ENCODE data around the gene KRTAP5-7. TPM values are rescaled to one million over a fixed set of nuclear protein-coding genes. Genes with fewer than 3 reads are reported as not detected.

Gene KRTAP5-7
- total and polyA plus RNA-seq, 4 donors: 0.19 TPM; not detected in 3

DNA sequence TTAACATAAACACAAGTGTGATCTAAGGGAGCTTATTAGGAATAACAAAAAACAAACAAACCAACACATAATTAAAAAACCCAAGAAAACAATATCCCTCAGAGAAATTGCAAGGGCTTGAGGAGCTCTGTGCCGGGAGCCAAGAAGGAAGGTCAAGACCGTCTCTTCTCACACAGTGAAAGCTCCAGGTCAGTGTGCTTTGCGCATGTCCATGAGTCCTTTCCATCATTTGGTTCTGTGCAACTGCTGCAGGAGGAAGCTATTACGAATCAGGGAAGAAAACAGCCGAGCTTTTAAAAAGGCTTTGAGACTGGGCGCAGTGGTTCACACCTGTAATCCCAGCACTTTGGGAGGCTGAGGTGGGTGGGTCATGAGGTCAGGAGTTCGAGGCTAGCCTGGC, 15.3 kb downstream of the KRTAP5-7 start:
- Histone ChIP-seq H3K36me3 (ENCODE audit: control insufficient read depth in 4 of 4, insufficient read depth in 3 of 4, low read depth in 1 of 4, low read length in 3 of 4) (no peaks in the 10 kb centered on the region), H3K27ac (ENCODE audit: low read depth in 1 of 2, low read length in 2 of 2) (no peak overlapping the region), H3K9me3 (ENCODE audit: control insufficient read depth in 4 of 4, low read length in 3 of 4) (no peaks in the 10 kb centered on the region), H3K9ac (ENCODE audit: low read depth in 1 of 2, low read length in 2 of 2) (no peak overlapping the region), H3K4me1 (ENCODE audit: control insufficient read depth in 4 of 4, insufficient read depth in 4 of 4, low read length in 3 of 4) (no peaks in the 10 kb centered on the region), H3K4me3 (ENCODE audit: low read depth in 1 of 3, low read length in 3 of 3) (no peak overlapping the region), H3K27me3 (ENCODE audit: control insufficient read depth in 4 of 4, insufficient read depth in 4 of 4, low read length in 3 of 4) (no peaks in the 10 kb centered on the region)
- TF ChIP-seq, protein P1, sequence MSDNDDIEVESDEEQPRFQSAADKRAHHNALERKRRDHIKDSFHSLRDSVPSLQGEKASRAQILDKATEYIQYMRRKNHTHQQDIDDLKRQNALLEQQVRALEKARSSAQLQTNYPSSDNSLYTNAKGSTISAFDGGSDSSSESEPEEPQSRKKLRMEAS (IDR thresholded peaks at IDR 0.05): no peak
- TF ChIP-seq FOXA2 (IDR thresholded peaks at IDR 0.05): no peak
- TF ChIP-seq, protein P2, sequence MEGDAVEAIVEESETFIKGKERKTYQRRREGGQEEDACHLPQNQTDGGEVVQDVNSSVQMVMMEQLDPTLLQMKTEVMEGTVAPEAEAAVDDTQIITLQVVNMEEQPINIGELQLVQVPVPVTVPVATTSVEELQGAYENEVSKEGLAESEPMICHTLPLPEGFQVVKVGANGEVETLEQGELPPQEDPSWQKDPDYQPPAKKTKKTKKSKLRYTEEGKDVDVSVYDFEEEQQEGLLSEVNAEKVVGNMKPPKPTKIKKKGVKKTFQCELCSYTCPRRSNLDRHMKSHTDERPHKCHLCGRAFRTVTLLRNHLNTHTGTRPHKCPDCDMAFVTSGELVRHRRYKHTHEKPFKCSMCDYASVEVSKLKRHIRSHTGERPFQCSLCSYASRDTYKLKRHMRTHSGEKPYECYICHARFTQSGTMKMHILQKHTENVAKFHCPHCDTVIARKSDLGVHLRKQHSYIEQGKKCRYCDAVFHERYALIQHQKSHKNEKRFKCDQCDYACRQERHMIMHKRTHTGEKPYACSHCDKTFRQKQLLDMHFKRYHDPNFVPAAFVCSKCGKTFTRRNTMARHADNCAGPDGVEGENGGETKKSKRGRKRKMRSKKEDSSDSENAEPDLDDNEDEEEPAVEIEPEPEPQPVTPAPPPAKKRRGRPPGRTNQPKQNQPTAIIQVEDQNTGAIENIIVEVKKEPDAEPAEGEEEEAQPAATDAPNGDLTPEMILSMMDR (IDR thresholded peaks at IDR 0.05; ENCODE audit: low read depth, low read length, missing input control): no peak
- no peak for TF ChIP-seq HNF4A (conservative IDR thresholded peaks at IDR 0.05)
- no peak for TF ChIP-seq GABPA (IDR thresholded peaks at IDR 0.05 in 1 of 2, conservative IDR thresholded peaks at IDR 0.05 in 1 of 2)
- no peak for TF ChIP-seq RAD21 (IDR thresholded peaks at IDR 0.05)
- TF ChIP-seq, protein P3, sequence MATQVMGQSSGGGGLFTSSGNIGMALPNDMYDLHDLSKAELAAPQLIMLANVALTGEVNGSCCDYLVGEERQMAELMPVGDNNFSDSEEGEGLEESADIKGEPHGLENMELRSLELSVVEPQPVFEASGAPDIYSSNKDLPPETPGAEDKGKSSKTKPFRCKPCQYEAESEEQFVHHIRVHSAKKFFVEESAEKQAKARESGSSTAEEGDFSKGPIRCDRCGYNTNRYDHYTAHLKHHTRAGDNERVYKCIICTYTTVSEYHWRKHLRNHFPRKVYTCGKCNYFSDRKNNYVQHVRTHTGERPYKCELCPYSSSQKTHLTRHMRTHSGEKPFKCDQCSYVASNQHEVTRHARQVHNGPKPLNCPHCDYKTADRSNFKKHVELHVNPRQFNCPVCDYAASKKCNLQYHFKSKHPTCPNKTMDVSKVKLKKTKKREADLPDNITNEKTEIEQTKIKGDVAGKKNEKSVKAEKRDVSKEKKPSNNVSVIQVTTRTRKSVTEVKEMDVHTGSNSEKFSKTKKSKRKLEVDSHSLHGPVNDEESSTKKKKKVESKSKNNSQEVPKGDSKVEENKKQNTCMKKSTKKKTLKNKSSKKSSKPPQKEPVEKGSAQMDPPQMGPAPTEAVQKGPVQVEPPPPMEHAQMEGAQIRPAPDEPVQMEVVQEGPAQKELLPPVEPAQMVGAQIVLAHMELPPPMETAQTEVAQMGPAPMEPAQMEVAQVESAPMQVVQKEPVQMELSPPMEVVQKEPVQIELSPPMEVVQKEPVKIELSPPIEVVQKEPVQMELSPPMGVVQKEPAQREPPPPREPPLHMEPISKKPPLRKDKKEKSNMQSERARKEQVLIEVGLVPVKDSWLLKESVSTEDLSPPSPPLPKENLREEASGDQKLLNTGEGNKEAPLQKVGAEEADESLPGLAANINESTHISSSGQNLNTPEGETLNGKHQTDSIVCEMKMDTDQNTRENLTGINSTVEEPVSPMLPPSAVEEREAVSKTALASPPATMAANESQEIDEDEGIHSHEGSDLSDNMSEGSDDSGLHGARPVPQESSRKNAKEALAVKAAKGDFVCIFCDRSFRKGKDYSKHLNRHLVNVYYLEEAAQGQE (IDR thresholded peaks at IDR 0.05): no peak
- TF ChIP-seq JUND (IDR thresholded peaks at IDR 0.05): no peak
- DNase-seq (ENCODE audit: low spot score): no peak
- WGBS: 94% methylated on average over 7 of the region's 7 CpGs

DNA sequence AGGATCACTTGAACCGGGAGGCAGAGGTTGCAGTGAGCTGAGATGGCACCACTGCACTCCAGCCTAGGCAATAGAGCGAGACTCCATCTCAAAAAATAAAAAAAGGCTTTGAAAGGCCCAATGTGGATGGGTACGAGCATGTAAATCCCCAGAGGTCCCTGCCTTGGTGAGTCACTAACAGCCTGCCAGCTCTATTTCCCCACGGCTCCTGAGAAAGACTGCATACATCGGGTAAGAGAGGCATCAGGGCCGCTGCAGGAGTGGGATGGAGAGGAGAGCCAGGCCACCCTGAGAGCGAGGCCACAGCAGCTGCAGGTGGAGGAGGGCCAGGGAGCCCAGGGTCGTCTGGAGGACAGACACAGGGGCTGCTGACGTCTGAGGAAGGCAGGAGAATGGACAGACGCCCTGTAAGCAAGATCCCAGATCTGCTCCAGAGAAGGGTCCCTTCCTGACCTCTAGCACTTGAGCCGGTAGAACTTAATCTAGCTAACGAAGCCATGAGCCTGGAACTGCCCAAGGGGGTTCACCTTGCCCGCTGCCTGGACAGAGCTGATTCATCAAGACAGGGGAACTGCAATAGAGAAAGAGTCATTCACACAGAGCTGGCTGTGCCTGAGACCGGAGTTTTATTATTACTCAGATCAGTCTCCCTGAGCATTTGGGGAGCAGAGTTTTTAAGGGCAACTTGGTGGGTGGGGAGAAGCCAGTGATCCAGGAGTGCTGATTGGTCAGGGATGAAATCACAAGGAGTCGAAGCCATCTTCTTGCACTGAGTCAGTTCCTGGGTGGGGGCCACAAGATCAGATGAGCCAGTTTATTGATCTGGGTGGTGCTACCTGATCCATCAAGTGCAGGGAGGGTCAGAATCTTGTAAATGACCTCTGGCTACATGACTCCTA, 16.1 kb downstream of the KRTAP5-7 start:
- no peak overlapping the region for H3K4me3 ChIP-seq (ENCODE audit: low read depth in 1 of 3, low read length in 3 of 3)
- no peaks in the 10 kb centered on the region for H3K36me3 ChIP-seq (ENCODE audit: control insufficient read depth in 4 of 4, insufficient read depth in 3 of 4, low read depth in 1 of 4, low read length in 3 of 4)
- WGBS: 88% methylated on average over 15 of the region's 15 CpGs
- no peak for DNase-seq (ENCODE audit: low spot score)
- no peak overlapping the region for H3K27ac ChIP-seq (ENCODE audit: low read depth in 1 of 2, low read length in 2 of 2)
- no peaks in the 10 kb centered on the region for H3K9me3 ChIP-seq (ENCODE audit: control insufficient read depth in 4 of 4, low read length in 3 of 4)
- no peak overlapping the region for H3K9ac ChIP-seq (ENCODE audit: low read depth in 1 of 2, low read length in 2 of 2)
- no peaks in the 10 kb centered on the region for H3K27me3 ChIP-seq (ENCODE audit: control insufficient read depth in 4 of 4, insufficient read depth in 4 of 4, low read length in 3 of 4)
- H3K4me1 ChIP-seq (ENCODE audit: control insufficient read depth in 4 of 4, insufficient read depth in 4 of 4, low read length in 3 of 4): no peaks in the 10 kb centered on the region
- TF ChIP-seq FOXA2 (IDR thresholded peaks at IDR 0.05) (no peak), GABPA (IDR thresholded peaks at IDR 0.05 in 1 of 2, conservative IDR thresholded peaks at IDR 0.05 in 1 of 2) (no peak), SP1 (IDR thresholded peaks at IDR 0.05) (no peak), HNF4A (conservative IDR thresholded peaks at IDR 0.05) (no peak), YY1 (IDR thresholded peaks at IDR 0.05) (no peak), RAD21 (IDR thresholded peaks at IDR 0.05) (no peak), TAF1 (conservative IDR thresholded peaks at IDR 0.05) (no peak), RXRA (IDR thresholded peaks at IDR 0.05) (no peak), NR2F2 (IDR thresholded peaks at IDR 0.05) (no peak), FOXA1 (IDR thresholded peaks at IDR 0.05) (no peak), HNF4G (IDR thresholded peaks at IDR 0.05) (no peak)
- TF ChIP-seq, protein P2 (IDR thresholded peaks at IDR 0.05; ENCODE audit: low read depth, low read length, missing input control): no peak
- TF ChIP-seq, protein P4, sequence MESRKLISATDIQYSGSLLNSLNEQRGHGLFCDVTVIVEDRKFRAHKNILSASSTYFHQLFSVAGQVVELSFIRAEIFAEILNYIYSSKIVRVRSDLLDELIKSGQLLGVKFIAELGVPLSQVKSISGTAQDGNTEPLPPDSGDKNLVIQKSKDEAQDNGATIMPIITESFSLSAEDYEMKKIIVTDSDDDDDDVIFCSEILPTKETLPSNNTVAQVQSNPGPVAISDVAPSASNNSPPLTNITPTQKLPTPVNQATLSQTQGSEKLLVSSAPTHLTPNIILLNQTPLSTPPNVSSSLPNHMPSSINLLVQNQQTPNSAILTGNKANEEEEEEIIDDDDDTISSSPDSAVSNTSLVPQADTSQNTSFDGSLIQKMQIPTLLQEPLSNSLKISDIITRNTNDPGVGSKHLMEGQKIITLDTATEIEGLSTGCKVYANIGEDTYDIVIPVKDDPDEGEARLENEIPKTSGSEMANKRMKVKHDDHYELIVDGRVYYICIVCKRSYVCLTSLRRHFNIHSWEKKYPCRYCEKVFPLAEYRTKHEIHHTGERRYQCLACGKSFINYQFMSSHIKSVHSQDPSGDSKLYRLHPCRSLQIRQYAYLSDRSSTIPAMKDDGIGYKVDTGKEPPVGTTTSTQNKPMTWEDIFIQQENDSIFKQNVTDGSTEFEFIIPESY (IDR thresholded peaks at IDR 0.05): no peak
- TF ChIP-seq, protein P3 (IDR thresholded peaks at IDR 0.05): no peak
